Body of pancreas (tissue), 4 donors: ENCODE data around the gene PPP2R2B. TPM values are rescaled to one million over a fixed set of nuclear protein-coding genes. Genes with fewer than 3 reads are reported as not detected.

Source experiments
- ATAC-seq: fragments of 150-250 bp; one replicate; pipeline ENCODE4 v1.9.1; 2016
- DNase-seq, 4 donors: peaks; one replicate each; pipeline ENCODE4 v3.0.0-alpha.2; 2019
- H3K27ac ChIP-seq, 4 donors: fragments of 200-600 bp; sonication (generic); 1 replicate in 3 of 4; 2 replicates in 1 of 4; pipeline versions ENCODE4 v1.5.1 to v1.6.1; 2016 to 2019; ENCODE audit warnings: mild to moderate bottlenecking in 1 of 4, mixed read lengths in 1 of 4, moderate library complexity in 1 of 4
- H3K27me3 ChIP-seq, 2 donors: fragments of 200-600 bp; sonication (generic); one replicate each; pipeline ENCODE4 v1.6.0; 2016; ENCODE audit warnings: mild to moderate bottlenecking in 1 of 2
- H3K36me3 ChIP-seq, 2 donors: fragments of 200-600 bp; sonication (generic); replicated peaks in 1 of 2; 2 replicates each; pipeline ENCODE4 v1.5.1; 2016; ENCODE audit warnings: low read depth in 2 of 2; ENCODE audit not compliant: insufficient read depth in 1 of 2
- H3K4me1 ChIP-seq: fragments of 200-600 bp; sonication (generic); one replicate; pipeline ENCODE4 v1.6.0; 2016
- H3K4me3 ChIP-seq, 2 donors: fragments of 200-600 bp; sonication (generic); 1 replicate in 1 of 2; 2 replicates in 1 of 2; pipeline ENCODE4 v1.5.1; 2016 to 2019
- H3K9me3 ChIP-seq, 3 donors: fragments of 200-600 bp; sonication (generic); 1 replicate in 2 of 3; 2 replicates in 1 of 3; pipeline ENCODE4 v1.5.1; 2016
- POLR2A ChIP-seq, 3 donors: fragments of 450-650 bp; IDR thresholded peaks; one replicate each; pipeline ENCODE4 v1.6.1; 2016; ENCODE audit warnings: antibody characterized with exemption in 3 of 3, mild to moderate bottlenecking in 2 of 3
- WGBS, 2 donors: methylation state at CpG; one replicate each; pipeline ENCODE4 v1.1.5; 2017; 5-methylcytosine and 5-hydroxymethylcytosine counted together
- intact Hi-C: fragments of 100-400 bp; cut with DNase I; formaldehyde crosslinking; loops from one replicate; pipeline ENCODE4 v1.15.1; 2023
- total RNA-seq, 2 donors: library from RNA; depleted of rRNA; stranded (reverse); fragments of >200 nt; gene quantifications; one replicate each; pipeline ENCODE4 v1.1.0, GENCODE V29; 2016
- TF ChIP-seq, protein P1 (sequence below), 7 experiments: fragments of 450-650 bp in 4 of 7; fragments of 200-600 bp in 3 of 7; sonication (generic) in 3 of 7; IDR thresholded peaks; one replicate each; pipeline ENCODE4 v1.5.1; 2016 to 2019; ENCODE audit warnings: antibody characterized with exemption in 7 of 7

The PPP2R2B gene
- total RNA-seq, 2 donors from 2014 or later: 0.26 TPM; not detected in 1

DNA sequence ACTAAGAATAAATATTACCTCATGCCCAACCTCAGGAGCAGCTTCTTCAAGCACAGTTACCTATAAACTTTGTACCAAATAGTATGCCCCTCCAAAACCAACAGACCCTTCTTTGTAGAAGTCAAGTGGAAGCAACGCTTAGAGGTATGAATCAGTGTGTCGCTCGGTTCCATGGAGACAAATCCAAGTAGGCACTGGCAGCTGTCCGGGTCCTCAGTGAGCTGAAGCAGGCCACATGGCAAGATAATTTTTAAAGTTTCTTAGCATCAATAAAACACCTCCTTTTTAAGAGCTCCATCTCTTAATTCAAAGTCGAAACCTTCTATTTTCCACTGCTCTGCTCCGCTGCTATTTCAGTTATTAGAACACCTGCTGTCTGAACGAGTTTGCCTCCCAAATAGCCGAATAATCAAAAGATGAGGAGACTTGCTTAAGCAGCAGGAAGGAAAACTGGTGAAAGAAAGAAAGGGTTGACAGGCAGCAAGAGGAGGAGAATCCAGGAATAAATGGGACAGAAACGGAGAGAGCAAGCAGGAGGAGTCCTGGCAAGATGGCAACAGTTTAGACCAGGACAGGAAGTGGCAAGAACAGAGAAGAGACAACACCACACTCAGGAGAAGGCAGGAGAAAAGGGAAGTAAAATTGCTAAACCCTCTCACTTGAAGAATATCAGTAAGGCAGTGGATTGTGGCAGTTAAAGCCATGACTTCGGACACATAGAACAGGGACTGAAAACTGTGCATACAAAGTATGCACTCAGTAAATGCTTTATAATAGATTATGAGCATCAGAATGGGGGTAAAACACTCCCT, 65.0 kb downstream of the PPP2R2B start:
- ATAC-seq (no peak), DNase-seq (no peak)
- WGBS, 2 donors: 72 to 78% methylated on average over 10 of the region's 10 CpGs
- Histone ChIP-seq H3K9me3 (no peaks in the 10 kb centered on the region), H3K27ac (no peak overlapping the region), H3K4me3 (no peak overlapping the region), H3K4me1 (no peaks in the 10 kb centered on the region), H3K36me3 (no peaks in the 10 kb centered on the region), H3K27me3 (no peaks in the 10 kb centered on the region)
- no peak for TF ChIP-seq POLR2A (IDR thresholded peaks at IDR 0.05)
- TF ChIP-seq, protein P1, sequence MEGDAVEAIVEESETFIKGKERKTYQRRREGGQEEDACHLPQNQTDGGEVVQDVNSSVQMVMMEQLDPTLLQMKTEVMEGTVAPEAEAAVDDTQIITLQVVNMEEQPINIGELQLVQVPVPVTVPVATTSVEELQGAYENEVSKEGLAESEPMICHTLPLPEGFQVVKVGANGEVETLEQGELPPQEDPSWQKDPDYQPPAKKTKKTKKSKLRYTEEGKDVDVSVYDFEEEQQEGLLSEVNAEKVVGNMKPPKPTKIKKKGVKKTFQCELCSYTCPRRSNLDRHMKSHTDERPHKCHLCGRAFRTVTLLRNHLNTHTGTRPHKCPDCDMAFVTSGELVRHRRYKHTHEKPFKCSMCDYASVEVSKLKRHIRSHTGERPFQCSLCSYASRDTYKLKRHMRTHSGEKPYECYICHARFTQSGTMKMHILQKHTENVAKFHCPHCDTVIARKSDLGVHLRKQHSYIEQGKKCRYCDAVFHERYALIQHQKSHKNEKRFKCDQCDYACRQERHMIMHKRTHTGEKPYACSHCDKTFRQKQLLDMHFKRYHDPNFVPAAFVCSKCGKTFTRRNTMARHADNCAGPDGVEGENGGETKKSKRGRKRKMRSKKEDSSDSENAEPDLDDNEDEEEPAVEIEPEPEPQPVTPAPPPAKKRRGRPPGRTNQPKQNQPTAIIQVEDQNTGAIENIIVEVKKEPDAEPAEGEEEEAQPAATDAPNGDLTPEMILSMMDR (IDR thresholded peaks at IDR 0.05): no peak
- intact Hi-C loops: no loop called here

GRCh38 chr5:146805081-146805480, 73.5 kb downstream of the PPP2R2B start:
- intact Hi-C loops: no loop called here
- Histone ChIP-seq H3K36me3 (no peaks in the 10 kb centered on the region), H3K4me3 (no peak overlapping the region), H3K27me3 (no peaks in the 10 kb centered on the region), H3K4me1 (no peaks in the 10 kb centered on the region), H3K9me3 (no peaks in the 10 kb centered on the region), H3K27ac (no peak overlapping the region)
- no peak for DNase-seq
- ATAC-seq: no peak
- WGBS, 2 donors: 42 to 44% methylated on average over 1 of the region's 1 CpG
- TF ChIP-seq, protein P1 (IDR thresholded peaks at IDR 0.05): no peak
- no peak for TF ChIP-seq POLR2A (IDR thresholded peaks at IDR 0.05)

DNA sequence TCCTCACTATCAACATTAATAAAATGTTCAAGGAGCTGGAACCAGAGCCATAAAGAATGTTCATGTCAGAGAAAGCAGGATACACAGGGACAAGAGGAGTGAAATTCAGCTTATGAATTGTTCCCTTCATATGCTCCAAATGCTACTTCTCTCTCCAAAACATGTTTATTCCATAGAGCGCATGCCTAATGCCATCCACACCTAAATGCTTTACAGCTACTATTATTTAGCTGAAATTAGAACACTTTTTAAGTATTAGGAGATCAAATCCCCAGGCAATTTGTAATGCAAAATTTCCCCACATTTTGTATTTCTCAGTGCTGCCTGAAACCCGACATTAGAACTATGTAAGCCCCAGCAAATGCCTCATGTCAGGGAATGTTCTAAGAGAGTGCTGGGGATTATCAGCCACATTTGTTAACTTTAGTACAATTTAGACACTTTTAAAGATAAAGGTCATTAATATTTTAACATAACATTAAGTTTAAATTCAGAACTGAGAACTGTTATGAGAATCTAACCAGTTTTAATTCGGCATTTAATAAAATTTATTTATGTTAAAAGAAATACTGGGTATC, 75.5 kb downstream of the PPP2R2B start:
- no peaks in the 10 kb centered on the region for H3K36me3 ChIP-seq
- no peak overlapping the region for H3K4me3 ChIP-seq
- TF ChIP-seq, protein P1 (IDR thresholded peaks at IDR 0.05): no peak
- TF ChIP-seq POLR2A (IDR thresholded peaks at IDR 0.05): no peak
- no peak for DNase-seq
- no peak for ATAC-seq
- 73 to 87% methylated on average over 3 of the region's 3 CpGs for WGBS, 2 donors
- H3K9me3 ChIP-seq: no peaks in the 10 kb centered on the region
- no peaks in the 10 kb centered on the region for H3K4me1 ChIP-seq
- H3K27me3 ChIP-seq: no peaks in the 10 kb centered on the region
- intact Hi-C loops: no loop called here
- no peak overlapping the region for H3K27ac ChIP-seq

- 72 to 84% methylated on average over 5 of the region's 5 CpGs for WGBS, 2 donors
- no peak for ATAC-seq
Measured at GRCh38 chr5:146799671-146800070, 78.9 kb downstream of the PPP2R2B start.

More at GRCh38 chr5:146799671-146800070, 78.9 kb downstream of the PPP2R2B start:
- TF ChIP-seq POLR2A (IDR thresholded peaks at IDR 0.05): no peak
- TF ChIP-seq, protein P1 (IDR thresholded peaks at IDR 0.05): no peak
- Histone ChIP-seq H3K36me3 (no peaks in the 10 kb centered on the region), H3K27me3 (no peaks in the 10 kb centered on the region), H3K4me3 (no peak overlapping the region), H3K27ac (no peak overlapping the region), H3K9me3 (no peaks in the 10 kb centered on the region), H3K4me1 (no peaks in the 10 kb centered on the region)
- intact Hi-C loops: no loop called here
- DNase-seq: no peak
